H9 (cell line): Measurements from ENCODE around the gene GATA5. TPM values are rescaled to one million over a fixed set of nuclear protein-coding genes. Genes with fewer than 3 reads are reported as not detected.

Source experiments
- DNase-seq: peaks from one replicate; pipeline ENCODE4 v3.0.0-alpha.2; 2017
- H2AFZ ChIP-seq: one replicate; pipeline ENCODE4 v1.6.1; 2013; ENCODE audit warnings: mild to moderate bottlenecking, low read length, control low read depth, moderate library complexity
- H2AK5ac ChIP-seq: 2 replicates; pipeline ENCODE4 v1.6.1; 2013; ENCODE audit warnings: low read length, control low read depth, mixed read lengths; ENCODE audit not compliant: insufficient read length
- H2BK120ac ChIP-seq: one replicate; pipeline ENCODE4 v1.6.1; 2013; ENCODE audit warnings: low read depth, mild to moderate bottlenecking, low read length, control low read depth, inconsistent platforms; ENCODE audit not compliant: poor library complexity, severe bottlenecking
- H2BK12ac ChIP-seq: 2 replicates; pipeline ENCODE4 v1.6.1; 2013; ENCODE audit warnings: low read length, control low read depth, mixed read lengths, low read depth; ENCODE audit not compliant: insufficient read length
- H2BK15ac ChIP-seq: 2 replicates; pipeline ENCODE4 v1.6.1; 2013; ENCODE audit warnings: low read depth, low read length, control low read depth
- H2BK20ac ChIP-seq: one replicate; pipeline ENCODE4 v1.6.1; 2013; ENCODE audit warnings: low read depth, mild to moderate bottlenecking, low read length, control low read depth, inconsistent platforms; ENCODE audit not compliant: poor library complexity, severe bottlenecking
- H2BK5ac ChIP-seq: 2 replicates; pipeline ENCODE4 v1.6.1; 2013; ENCODE audit warnings: low read length, control low read depth, mixed read lengths; ENCODE audit not compliant: insufficient read length
- H3K14ac ChIP-seq: 2 replicates; pipeline ENCODE4 v1.6.1; 2013; ENCODE audit warnings: low read length, control low read depth; ENCODE audit not compliant: insufficient read depth
- H3K18ac ChIP-seq: 2 replicates; pipeline ENCODE4 v1.6.1; 2013; ENCODE audit warnings: low read depth, mild to moderate bottlenecking, mixed read lengths, low read length, control low read depth; ENCODE audit not compliant: insufficient read length
- H3K23ac ChIP-seq: 2 replicates; pipeline ENCODE4 v1.6.1; 2013; ENCODE audit warnings: low read length, control low read depth, mixed read lengths, low read depth; ENCODE audit not compliant: insufficient read length
- H3K23me2 ChIP-seq: 2 replicates; pipeline ENCODE4 v1.6.1; 2013; ENCODE audit warnings: low read depth, mild to moderate bottlenecking, mixed read lengths, low read length, control low read depth; ENCODE audit not compliant: insufficient read length, poor library complexity, severe bottlenecking
- H3K27ac ChIP-seq: 2 replicates; pipeline ENCODE4 v1.5.1; 2013; ENCODE audit warnings: low read length, control low read depth, mixed read lengths, low read depth; ENCODE audit not compliant: insufficient read length
- H3K27me3 ChIP-seq: 2 replicates; pipeline ENCODE4 v1.6.1; 2013; ENCODE audit warnings: low read length, control low read depth, inconsistent platforms; ENCODE audit not compliant: insufficient read depth
- H3K4ac ChIP-seq: 2 replicates; pipeline ENCODE4 v1.6.1; 2013; ENCODE audit warnings: low read depth, mild to moderate bottlenecking, control low read depth, inconsistent platforms, low read length, moderate library complexity
- H3K4me1 ChIP-seq: 2 replicates; pipeline ENCODE4 v1.6.1; 2013; ENCODE audit warnings: low read length, control low read depth, inconsistent platforms; ENCODE audit not compliant: insufficient read depth
- H3K4me2 ChIP-seq: 2 replicates; pipeline ENCODE4 v1.6.1; 2013; ENCODE audit warnings: low read length, control low read depth, mixed read lengths; ENCODE audit not compliant: insufficient read length, insufficient read depth
- H3K56ac ChIP-seq: 2 replicates; pipeline ENCODE4 v1.6.1; 2013; ENCODE audit warnings: low read depth, mild to moderate bottlenecking, mixed read lengths, low read length, control low read depth; ENCODE audit not compliant: insufficient read length
- H3K79me1 ChIP-seq: 2 replicates; pipeline ENCODE4 v1.6.1; 2013; ENCODE audit warnings: low read depth, mild to moderate bottlenecking, moderate library complexity, low read length, control low read depth, inconsistent platforms; ENCODE audit not compliant: insufficient read depth, poor library complexity, severe bottlenecking
- H3K79me2 ChIP-seq: 2 replicates; pipeline ENCODE4 v1.6.1; 2013; ENCODE audit warnings: low read length, control low read depth, inconsistent platforms; ENCODE audit not compliant: insufficient read depth
- H3K9ac ChIP-seq: 2 replicates; pipeline ENCODE4 v1.6.1; 2013; ENCODE audit warnings: low read length, control low read depth, mixed read lengths; ENCODE audit not compliant: insufficient read length; ENCODE audit errors: extremely low read depth
- H3K9me3 ChIP-seq: one replicate; pipeline ENCODE4 v1.6.1; 2013; ENCODE audit warnings: low read depth, low read length, inconsistent platforms; ENCODE audit not compliant: control insufficient read depth
- H3T11ph ChIP-seq: one replicate; pipeline ENCODE4 v1.6.1; 2013; ENCODE audit warnings: mild to moderate bottlenecking, low read length, control low read depth, inconsistent platforms
- H4K20me1 ChIP-seq: one replicate; pipeline ENCODE4 v1.6.1; 2013; ENCODE audit not compliant: control insufficient read depth, insufficient read length, insufficient read depth
- H4K5ac ChIP-seq: 2 replicates; pipeline ENCODE4 v1.6.1; 2013; ENCODE audit warnings: low read depth, mild to moderate bottlenecking, mixed read lengths, low read length, control low read depth; ENCODE audit not compliant: insufficient read length
- H4K8ac ChIP-seq: replicated peaks from 2 replicates; pipeline ENCODE4 v1.6.1; 2013; ENCODE audit warnings: low read length, control low read depth, mixed read lengths, low read depth; ENCODE audit not compliant: insufficient read length
- H4K91ac ChIP-seq: 2 replicates; pipeline ENCODE4 v1.6.1; 2013; ENCODE audit warnings: low read depth, mild to moderate bottlenecking, moderate library complexity, mixed read lengths, low read length, control low read depth; ENCODE audit not compliant: insufficient read length
- H3K27ac Mint-ChIP-seq, 3 experiments: 2 replicates in 2 of 3; 3 replicates in 1 of 3; pipeline ENCODE4 v1.8.0; 2020 to 2021; ENCODE audit warnings: mixed read lengths in 3 of 3, mild to moderate bottlenecking in 1 of 3, moderate library complexity in 1 of 3
- H3K27me3 Mint-ChIP-seq: 2 replicates; pipeline ENCODE4 v1.8.0; 2021; ENCODE audit warnings: low read depth, mild to moderate bottlenecking, moderate library complexity, mixed read lengths
- H3K36me3 Mint-ChIP-seq, 3 experiments: 2 replicates in 2 of 3; 3 replicates in 1 of 3; pipeline ENCODE4 v1.8.0; 2020 to 2021; ENCODE audit warnings: low read depth in 3 of 3, mixed read lengths in 3 of 3; ENCODE audit not compliant: insufficient read depth in 1 of 3
- H3K4me1 Mint-ChIP-seq, 2 experiments: 2 replicates each; pipeline ENCODE4 v1.8.0; 2020; ENCODE audit warnings: mixed read lengths in 2 of 2
- H3K4me3 Mint-ChIP-seq, 2 experiments: 2 replicates in 1 of 2; 3 replicates in 1 of 2; pipeline ENCODE4 v1.8.0; 2020 to 2021; ENCODE audit warnings: mild to moderate bottlenecking in 2 of 2, mixed read lengths in 2 of 2, moderate library complexity in 1 of 2
- H3K9me3 Mint-ChIP-seq, 2 experiments: 2 replicates in 1 of 2; 3 replicates in 1 of 2; pipeline ENCODE4 v1.8.0; 2020; ENCODE audit warnings: mild to moderate bottlenecking in 2 of 2, mixed read lengths in 2 of 2, moderate library complexity in 1 of 2
- CTCF ChIP-seq: fragments of 200-600 bp; sonication (generic); conservative IDR thresholded peaks from 3 replicates; pipeline ENCODE4 v1.8.0; 2021; ENCODE audit warnings: antibody characterized with exemption, mild to moderate bottlenecking
- WGBS: extraction: QIAGEN DNeasy Blood & Tissue Kit; methylation state at CpG from one replicate; pipeline ENCODE4 v1.1.7; 2013; ENCODE audit warnings: missing lambda C conversion rate, low lambda C conversion rate, mixed read lengths; ENCODE audit not compliant: insufficient read length; ENCODE audit errors: extremely low coverage; 5-methylcytosine and 5-hydroxymethylcytosine counted together
- total RNA-seq: library from RNA; stranded (reverse); gene quantifications from 2 replicates; pipeline ENCODE4 v1.2.1, GENCODE V29; 2021

GATA5 gene
- total RNA-seq, 1 experiment from 2014 or later, result 0.24 TPM

GRCh38 chr20:62420846-62421715 is 54.7 kb downstream of the GATA5 start:
- no peaks in the 10 kb centered on the region for H3K23me2 ChIP-seq
- H3K36me3 Mint-ChIP-seq, result peaks cover 0 to 4% (median 4%) of the 10 kb centered on the region in 3 experiments; a peak in 1 of 7 replicates
- H3K23ac ChIP-seq, result no peak overlapping the region
- peak overlapping the region in 1 of 3 experiments; percentile 35; a peak in 2 of 7 replicates for H3K27ac Mint-ChIP-seq
- H2AFZ ChIP-seq, result no peak overlapping the region
- no peaks in the 10 kb centered on the region for H3K4me1 ChIP-seq
- H4K20me1 ChIP-seq, result no peaks in the 10 kb centered on the region
- H2BK12ac ChIP-seq, result no peak overlapping the region
- no peak overlapping the region; the same call in 1 of the 2 replicates for H3K14ac ChIP-seq
- no peak overlapping the region for H2BK15ac ChIP-seq
- DNase-seq, result no peak
- no peak overlapping the region for H3T11ph ChIP-seq
- H4K91ac ChIP-seq, result no peak overlapping the region
- no peak overlapping the region for H3K18ac ChIP-seq
- peaks cover 3 to 5% of the 10 kb centered on the region in 2 experiments; a peak in 2 of 5 replicates for H3K9me3 Mint-ChIP-seq
- no peaks in the 10 kb centered on the region for H3K27me3 ChIP-seq
- H3K79me1 ChIP-seq, result no peaks in the 10 kb centered on the region
- H3K27me3 Mint-ChIP-seq, result peaks cover 1% of the 10 kb centered on the region
- no peak overlapping the region for H3K27ac ChIP-seq
- peak overlapping the region; percentile 3 for H4K5ac ChIP-seq
- no peaks in the 10 kb centered on the region for H3K9me3 ChIP-seq
- H3K4ac ChIP-seq, result no peak overlapping the region
- no peak overlapping the region for H2BK5ac ChIP-seq
- peaks cover 4 to 21% of the 10 kb centered on the region in 2 experiments for H3K4me1 Mint-ChIP-seq
- H2AK5ac ChIP-seq, result no peak overlapping the region
- peak overlapping the region; percentile 3 for H4K8ac ChIP-seq
- no peaks in the 10 kb centered on the region for H3K79me2 ChIP-seq
- no peak overlapping the region for H3K4me2 ChIP-seq
- H3K4me3 Mint-ChIP-seq, result no peak overlapping the region
- no peak overlapping the region for H2BK20ac ChIP-seq
- no peak overlapping the region for H2BK120ac ChIP-seq
- no peak overlapping the region for H3K56ac ChIP-seq
- H3K9ac ChIP-seq, result no peak overlapping the region
- no CpG with 5 or more reads among the region's 24 CpGs for WGBS
- no peak for TF ChIP-seq CTCF
